K562 (cell line): ENCODE measurements around the gene DNAAF8. TPM values are rescaled to one million over a fixed set of nuclear protein-coding genes. Genes with fewer than 3 reads are reported as not detected.

Source experiments
- ATAC-seq: fragments of 200-7000 bp; cut with Tn5 transposase; 3 replicates; pipeline ENCODE4 v1.9.1; 2020; ENCODE audit warnings: moderate library complexity
- BruUV-seq: library from RNA; stranded (reverse); fragments of 400-500 nt; replicated peaks from 2 replicates; lab custom pipeline; 2021; lab: Mats Ljungman, UMichigan
- CTCF ChIA-PET: fragments of 300-600 bp; formaldehyde crosslinking; extraction: SDS; loops from one replicate; lab custom pipeline; 2021; ENCODE audit warnings: low intra/inter-chr PET ratio; lab: Yijun Ruan, JAX
- POLR2A ChIA-PET: fragments of 300-600, 350-650 bp; sonication (Branson Sonifier 250); formaldehyde crosslinking; extraction: SDS; loops from one replicate; lab custom pipeline; 2021; ENCODE audit warnings: antibody characterized with exemption, inconsistent platforms; lab: Yijun Ruan, JAX
- DNase-seq, 4 experiments: peaks; one replicate each; pipeline versions ENCODE4 v3.0.0 to v3.0.0-alpha.2; 2011 to 2018; ENCODE audit warnings: low spot score in 3 of 4, mixed read lengths in 3 of 4; ENCODE audit errors: extremely low read depth in 1 of 4
- FAIRE-seq: peaks from 2 replicates; lab custom pipeline; 2011; peaks lifted over from hg19 to GRCh38; lab: Jason Lieb, UNC
- H2AFZ ChIP-seq: 2 replicates; pipeline ENCODE4 v1.6.0; 2011; ENCODE audit warnings: low read depth, low read length, control low read depth, inconsistent platforms
- H3K27ac ChIP-seq: fragments of 200-600 bp; 3 replicates; pipeline ENCODE4 v1.8.0; 2011; ENCODE audit warnings: low read depth, mild to moderate bottlenecking, control low read depth, inconsistent platforms, low read length, moderate library complexity, mixed read lengths; ENCODE audit errors: extremely low read depth
- H3K27me3 ChIP-seq, 2 experiments: fragments of 300-600 bp in 1 of 2; 2 replicates in 1 of 2; 3 replicates in 1 of 2; pipeline versions ENCODE4 v1.6.0 to v1.8.0; 2011; ENCODE audit warnings: inconsistent platforms in 2 of 2, low read length in 2 of 2, mild to moderate bottlenecking in 1 of 2, mixed read lengths in 1 of 2, moderate library complexity in 1 of 2; ENCODE audit not compliant: control insufficient read depth in 2 of 2, insufficient read depth in 2 of 2
- H3K36me3 ChIP-seq: fragments of 300-600 bp; 3 replicates; pipeline ENCODE4 v1.8.0; 2011; ENCODE audit warnings: mild to moderate bottlenecking, low read length, inconsistent platforms; ENCODE audit not compliant: control insufficient read depth, insufficient read depth
- H3K4me1 ChIP-seq, 2 experiments: fragments of 200-600 bp in 1 of 2; replicated peaks in 1 of 2; 2 replicates in 1 of 2; 3 replicates in 1 of 2; pipeline versions ENCODE4 v1.5.1 to v1.8.0; 2011; ENCODE audit warnings: inconsistent platforms in 2 of 2, low read length in 2 of 2, mild to moderate bottlenecking in 1 of 2, mixed read lengths in 1 of 2, moderate library complexity in 1 of 2; ENCODE audit not compliant: control insufficient read depth in 2 of 2, insufficient read depth in 2 of 2
- H3K4me2 ChIP-seq: 2 replicates; pipeline ENCODE4 v1.6.1; 2011; ENCODE audit warnings: low read length, control low read depth, inconsistent platforms, mixed read lengths; ENCODE audit not compliant: insufficient read depth
- H3K4me3 ChIP-seq: fragments of 200-600 bp; sonication (generic), shearing (Covaris generic); 2 replicates; pipeline ENCODE4 v1.5.1; 2016; ENCODE audit warnings: control low read depth, inconsistent platforms
- H3K79me2 ChIP-seq: fragments of 200-600 bp; 3 replicates; pipeline ENCODE4 v1.8.0; 2011; ENCODE audit warnings: low read length, inconsistent platforms; ENCODE audit not compliant: control insufficient read depth, insufficient read depth
- H3K9ac ChIP-seq, 2 experiments: 2 replicates each; pipeline versions ENCODE4 v1.6.0 to v1.6.1; 2011; ENCODE audit warnings: low read depth in 2 of 2, low read length in 2 of 2, control low read depth in 1 of 2, inconsistent platforms in 1 of 2, mild to moderate bottlenecking in 1 of 2, mixed read lengths in 1 of 2; ENCODE audit not compliant: insufficient read depth in 1 of 2
- H3K9me1 ChIP-seq: one replicate; pipeline ENCODE4 v1.6.0; 2011; ENCODE audit warnings: inconsistent platforms, mild to moderate bottlenecking, low read length, moderate library complexity; ENCODE audit not compliant: control insufficient read depth, insufficient read depth
- H3K9me3 ChIP-seq: replicated peaks from 2 replicates; pipeline ENCODE4 v1.5.1; 2011; ENCODE audit warnings: low read depth, low read length, inconsistent platforms; ENCODE audit not compliant: control insufficient read depth, insufficient read depth
- H4K20me1 ChIP-seq: replicated peaks from 2 replicates; pipeline ENCODE4 v1.6.1; 2011; ENCODE audit warnings: low read length, inconsistent platforms, mixed read lengths; ENCODE audit not compliant: control insufficient read depth, insufficient read depth
- ARID3B ChIP-seq: fragments of 250-450 bp; sonication (Bioruptor Pico); IDR thresholded peaks from 2 replicates; pipeline ENCODE4 v1.4.0; 2020; ENCODE audit warnings: borderline replicate concordance
- CEBPB ChIP-seq: fragments of 450-650 bp; IDR thresholded peaks from 2 replicates; pipeline ENCODE4 v1.6.1; 2016; ENCODE audit warnings: missing genetic modification characterization, missing compliant biosample characterization
- CEBPG ChIP-seq, 3 experiments: fragments of 200-800 bp in 1 of 3; sonication (Bioruptor generic) in 1 of 3; sonication (generic) in 1 of 3; formaldehyde crosslinking in 1 of 3; IDR thresholded peaks in 2 of 3; conservative IDR thresholded peaks in 1 of 3; 2 replicates each; pipeline versions ENCODE4 v1.6.1 to v1.8.0; 2016 to 2022; ENCODE audit warnings: missing compliant biosample characterization in 2 of 3, missing genetic modification characterization in 2 of 3, mild to moderate bottlenecking in 1 of 3, missing genetic modification reagents in 1 of 3
- FOSL1 ChIP-seq: fragments of 200-800 bp; sonication (Bioruptor generic); conservative IDR thresholded peaks from 2 replicates; pipeline ENCODE4 v1.6.1; 2016; ENCODE audit warnings: missing genetic modification characterization, missing compliant biosample characterization
- HDAC1 ChIP-seq, 2 experiments: fragments of 450-650 bp; IDR thresholded peaks; 2 replicates each; pipeline ENCODE4 v1.6.1; 2016 to 2017; ENCODE audit warnings: inconsistent platforms in 1 of 2, mild to moderate bottlenecking in 1 of 2, moderate library complexity in 1 of 2
- KDM4B ChIP-seq, 2 experiments: fragments of 450-650 bp in 1 of 2; sonication (generic) in 1 of 2; IDR thresholded peaks; 2 replicates each; pipeline ENCODE4 v1.6.1; 2016 to 2017; ENCODE audit warnings: borderline replicate concordance in 2 of 2, antibody characterized with exemption in 1 of 2, low read depth in 1 of 2, mild to moderate bottlenecking in 1 of 2
- PCBP2 ChIP-seq: fragments of 200-400 bp; formaldehyde crosslinking; IDR thresholded peaks from 2 replicates; pipeline ENCODE4 v1.6.1; 2018; ENCODE audit warnings: low read length, low read depth, mild to moderate bottlenecking, moderate library complexity; ENCODE audit not compliant: poor library complexity, severe bottlenecking
- PRMT5 ChIP-seq: sonication (generic); formaldehyde crosslinking; IDR thresholded peaks from 2 replicates; pipeline ENCODE4 v1.5.0; 2020; ENCODE audit warnings: missing genetic modification reagents
- ZNF311 ChIP-seq: fragments of 250-450 bp; sonication (Bioruptor Pico); IDR thresholded peaks from 2 replicates; pipeline ENCODE4 v1.4.0; 2020; ENCODE audit warnings: mild to moderate bottlenecking, moderate library complexity
- WGBS: fragments of 100-300 bp; shearing (Covaris generic); methylation state at CpG from one replicate; pipeline ENCODE4 v1.1.6; 2016; ENCODE audit warnings: low coverage, mixed read lengths; ENCODE audit not compliant: insufficient coverage; ENCODE audit errors: missing lambda C conversion rate; 5-methylcytosine and 5-hydroxymethylcytosine counted together
- in situ Hi-C: fragments of 300-500 bp; cut with MboI; formaldehyde crosslinking; loops from 4 replicates; pipeline ENCODE4 v1.15.0; 2018; ENCODE audit warnings: inconsistent platforms, mixed read lengths
- intact Hi-C: fragments of 100-400 bp; cut with micrococcal nuclease; formaldehyde crosslinking; loops from 2 replicates; pipeline ENCODE4 v1.14.2; 2022
- polyA plus RNA-seq, 8 experiments: library from polyadenylated mRNA; depleted of rRNA in 4 of 8; stranded (reverse) in 5 of 8; unstranded in 3 of 8; fragments of >200 nt; fragmentation: Nextera tagmentation in 2 of 8; fragmentation: Illumina TruSeq in 1 of 8; extraction: Ambion mirVana in 2 of 8; extraction: Trizol in 1 of 8; gene quantifications; 2 replicates each; pipeline versions ENCODE4 v1.2.1 to v1.2.3, GENCODE V29; 2011 to 2014; ENCODE audit warnings: inconsistent platforms in 1 of 8, missing spikeins in 1 of 8
- total RNA-seq, 7 experiments: library from RNA; depleted of rRNA in 6 of 7; stranded (reverse); fragments of >200 nt in 6 of 7; fragmentation: Illumina TruSeq in 2 of 7; extraction: Trizol in 2 of 7; gene quantifications; 2 replicates each; pipeline versions ENCODE4 v1.2.1 to v1.2.3, GENCODE V29; 2011 to 2021; ENCODE audit warnings: low replicate concordance in 1 of 7
- TF ChIP-seq, protein P1 (sequence below), 2 experiments: fragments of 450-650 bp in 1 of 2; sonication (generic) in 1 of 2; formaldehyde crosslinking in 1 of 2; IDR thresholded peaks in 1 of 2; conservative IDR thresholded peaks in 1 of 2; 2 replicates each; pipeline versions ENCODE4 v1.6.1 to v1.8.1; 2016 to 2023; ENCODE audit warnings: mild to moderate bottlenecking in 2 of 2, moderate library complexity in 2 of 2, inconsistent platforms in 1 of 2, missing genetic modification reagents in 1 of 2
- TF ChIP-seq, protein P2 (sequence below): fragments of 250-450 bp; sonication (Bioruptor Pico); IDR thresholded peaks from 2 replicates; pipeline ENCODE4 v1.5.0; 2021

DNAAF8 gene
- total and polyA plus RNA-seq, 9 of the 15 experiments (the other 6 are each of a cell fraction or from before 2014, with no cell fraction given), result 0.04 to 0.12 (median 0.10) TPM; not detected in 6

DNA sequence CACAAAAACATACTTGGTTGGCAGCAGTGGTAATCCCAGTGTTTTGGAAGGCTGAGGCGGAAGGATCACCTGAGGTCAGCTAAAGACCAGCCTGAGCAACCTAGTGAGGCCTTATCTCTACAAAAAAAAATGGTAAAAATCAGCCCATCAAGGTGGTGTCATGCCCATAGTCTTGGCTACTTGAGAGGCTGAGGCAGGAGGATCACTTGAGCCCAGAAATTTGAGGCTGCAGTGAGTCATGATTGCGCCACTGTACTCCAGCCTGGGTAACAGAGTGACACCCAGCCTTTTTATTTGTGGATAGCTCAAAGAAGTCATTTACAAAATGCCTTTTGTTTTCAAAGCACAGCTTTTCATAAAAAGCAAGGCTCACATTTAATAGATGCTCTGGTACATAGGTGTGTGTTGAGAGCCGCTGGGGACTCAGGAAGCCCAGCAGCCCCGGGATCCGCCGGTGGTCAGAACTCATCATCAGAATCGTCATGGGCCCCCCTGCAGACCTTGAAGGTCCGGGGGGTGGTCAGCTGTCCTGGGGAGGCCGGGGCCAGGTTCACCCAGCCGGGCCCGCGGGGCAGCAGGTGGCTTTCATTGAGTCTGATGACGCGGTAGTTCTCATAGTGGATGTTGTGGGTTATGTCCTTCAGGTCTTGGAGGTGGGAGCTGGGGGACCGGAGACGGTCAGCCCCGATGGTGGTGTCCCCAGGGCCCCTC lies 43.2 kb downstream of the DNAAF8 start:
- Histone ChIP-seq H3K9me3 (no peaks in the 10 kb centered on the region), H3K4me1 (peaks cover 3 to 10% of the 10 kb centered on the region in 2 experiments; a peak in 3 of 5 replicates), H2AFZ (no peak overlapping the region), H3K9ac (no peak overlapping the region), H3K4me2 (no peak overlapping the region), H3K9me1 (no peaks in the 10 kb centered on the region), H4K20me1 (no peaks in the 10 kb centered on the region)
- intact Hi-C loops, result no loop called here
- ATAC-seq, result no peak
- no peak for DNase-seq
- no TSS peak for BruUV-seq
- TF ChIP-seq, protein P1, sequence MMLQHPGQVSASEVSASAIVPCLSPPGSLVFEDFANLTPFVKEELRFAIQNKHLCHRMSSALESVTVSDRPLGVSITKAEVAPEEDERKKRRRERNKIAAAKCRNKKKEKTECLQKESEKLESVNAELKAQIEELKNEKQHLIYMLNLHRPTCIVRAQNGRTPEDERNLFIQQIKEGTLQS (IDR thresholded peaks at IDR 0.05), result peak; percentile 50
- TF ChIP-seq, protein P1 (CRISPR knock-in tag; conservative IDR thresholded peaks at IDR 0.05), result no peak
- TF ChIP-seq CEBPB (tag) (peak; percentile 55), CEBPG (CRISPR knock-in tag; IDR thresholded peaks at IDR 0.05) (peak; percentile 18; the same call in 1 of the 2 replicates), CEBPG (tag; conservative IDR thresholded peaks at IDR 0.05 in 1 of 2, IDR thresholded peaks at IDR 0.05 in 1 of 2) (no peak), ARID3B (CRISPR knock-in tag) (no peak), PRMT5 (CRISPR knock-in tag) (no peak), PCBP2 (no peak), KDM4B (IDR thresholded peaks at IDR 0.05; ENCODE audit: borderline replicate concordance in 2 of 2, low read depth in 1 of 2) (no peak), FOSL1 (0 out of 2 replicates have a peak, but pooled peaks have one; percentile 13), HDAC1 (IDR thresholded peaks at IDR 0.05) (no peak), ZNF311 (CRISPR knock-in tag) (no peak)
- TF ChIP-seq, protein P2, sequence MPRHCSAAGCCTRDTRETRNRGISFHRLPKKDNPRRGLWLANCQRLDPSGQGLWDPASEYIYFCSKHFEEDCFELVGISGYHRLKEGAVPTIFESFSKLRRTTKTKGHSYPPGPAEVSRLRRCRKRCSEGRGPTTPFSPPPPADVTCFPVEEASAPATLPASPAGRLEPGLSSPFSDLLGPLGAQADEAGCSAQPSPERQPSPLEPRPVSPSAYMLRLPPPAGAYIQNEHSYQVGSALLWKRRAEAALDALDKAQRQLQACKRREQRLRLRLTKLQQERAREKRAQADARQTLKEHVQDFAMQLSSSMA (CRISPR knock-in tag), result no peak
- TF ChIP-seq, all 486 proteins: peak for 4
- FAIRE-seq, result no peak
- H3K27me3 ChIP-seq, result no peaks in the 10 kb centered on the region
- CTCF ChIA-PET, result no interaction called here
- WGBS, result 67% methylated on average over 8 of the region's 17 CpGs
- POLR2A ChIA-PET, result interaction anchor here (0.7 to 1.3 kb wide), 2 partner anchors 9 to 17 kb away, joined by 3 to 5 read pairs; no protein-coding TSS in a partner anchor
- H3K4me3 ChIP-seq, result no peak overlapping the region
- no peaks in the 10 kb centered on the region for H3K79me2 ChIP-seq
- in situ Hi-C loops, result no loop called here
- H3K36me3 ChIP-seq, result no peaks in the 10 kb centered on the region
- H3K27ac ChIP-seq, result no peak overlapping the region
